ENCODE results near the gene GPR176. TPM values are rescaled to one million over a fixed set of nuclear protein-coding genes. Genes with fewer than 3 reads are reported as not detected.

Gene GPR176
- total and polyA plus RNA-seq, 2 donors from 2014 or later = 2.9 to 7.6 TPM

- Histone ChIP-seq H3K27ac (ENCODE audit: low read depth in 2 of 2, low read length in 2 of 2) (no peak overlapping the region), H3K27me3 (ENCODE audit: control insufficient read depth, insufficient read depth, low read length) (no peaks in the 10 kb centered on the region), H3K9me3 (ENCODE audit: control insufficient read depth in 2 of 3, insufficient read depth in 1 of 3, low read length in 3 of 3) (no peaks in the 10 kb centered on the region), H3K36me3 (ENCODE audit: control insufficient read depth in 2 of 3, insufficient read depth in 3 of 3, low read length in 3 of 3) (no peaks in the 10 kb centered on the region), H3K4me3 (ENCODE audit: low read length in 3 of 3) (no peak overlapping the region), H3K4me1 (ENCODE audit: control insufficient read depth in 2 of 3, insufficient read depth in 2 of 3, low read depth in 1 of 3, low read length in 3 of 3) (no peaks in the 10 kb centered on the region), H3K9ac (ENCODE audit: low read length in 3 of 3) (no peak overlapping the region)
- TF ChIP-seq, protein P1, sequence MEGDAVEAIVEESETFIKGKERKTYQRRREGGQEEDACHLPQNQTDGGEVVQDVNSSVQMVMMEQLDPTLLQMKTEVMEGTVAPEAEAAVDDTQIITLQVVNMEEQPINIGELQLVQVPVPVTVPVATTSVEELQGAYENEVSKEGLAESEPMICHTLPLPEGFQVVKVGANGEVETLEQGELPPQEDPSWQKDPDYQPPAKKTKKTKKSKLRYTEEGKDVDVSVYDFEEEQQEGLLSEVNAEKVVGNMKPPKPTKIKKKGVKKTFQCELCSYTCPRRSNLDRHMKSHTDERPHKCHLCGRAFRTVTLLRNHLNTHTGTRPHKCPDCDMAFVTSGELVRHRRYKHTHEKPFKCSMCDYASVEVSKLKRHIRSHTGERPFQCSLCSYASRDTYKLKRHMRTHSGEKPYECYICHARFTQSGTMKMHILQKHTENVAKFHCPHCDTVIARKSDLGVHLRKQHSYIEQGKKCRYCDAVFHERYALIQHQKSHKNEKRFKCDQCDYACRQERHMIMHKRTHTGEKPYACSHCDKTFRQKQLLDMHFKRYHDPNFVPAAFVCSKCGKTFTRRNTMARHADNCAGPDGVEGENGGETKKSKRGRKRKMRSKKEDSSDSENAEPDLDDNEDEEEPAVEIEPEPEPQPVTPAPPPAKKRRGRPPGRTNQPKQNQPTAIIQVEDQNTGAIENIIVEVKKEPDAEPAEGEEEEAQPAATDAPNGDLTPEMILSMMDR (IDR thresholded peaks at IDR 0.05; ENCODE audit: borderline replicate concordance, extremely low read depth, insufficient read depth) = no peak
- intact Hi-C loops (cut with DNase I) = no loop called here
- FAIRE-seq (no peak), DNase-seq (no peak)
Measured at GRCh38 chr15:39908186-39908585, 11.9 kb downstream of the GPR176 start.

GRCh38 chr15:39907216-39907615 is 12.8 kb downstream of the GPR176 start:
- H3K27me3 ChIP-seq (ENCODE audit: control insufficient read depth, insufficient read depth, low read length) = no peaks in the 10 kb centered on the region
- no peak overlapping the region for H3K27ac ChIP-seq (ENCODE audit: low read depth in 2 of 2, low read length in 2 of 2)
- TF ChIP-seq, protein P1 (IDR thresholded peaks at IDR 0.05; ENCODE audit: borderline replicate concordance, extremely low read depth, insufficient read depth) = no peak
- no peak for FAIRE-seq
- H3K36me3 ChIP-seq (ENCODE audit: control insufficient read depth in 2 of 3, insufficient read depth in 3 of 3, low read length in 3 of 3) = no peaks in the 10 kb centered on the region
- H3K4me1 ChIP-seq (ENCODE audit: control insufficient read depth in 2 of 3, insufficient read depth in 2 of 3, low read depth in 1 of 3, low read length in 3 of 3) = no peaks in the 10 kb centered on the region
- H3K4me3 ChIP-seq (ENCODE audit: low read length in 3 of 3) = no peak overlapping the region
- no peaks in the 10 kb centered on the region for H3K9me3 ChIP-seq (ENCODE audit: control insufficient read depth in 2 of 3, insufficient read depth in 1 of 3, low read length in 3 of 3)
- H3K9ac ChIP-seq (ENCODE audit: low read length in 3 of 3) = no peak overlapping the region
- no peak for DNase-seq
- intact Hi-C loops (cut with DNase I) = no loop called here

DNA sequence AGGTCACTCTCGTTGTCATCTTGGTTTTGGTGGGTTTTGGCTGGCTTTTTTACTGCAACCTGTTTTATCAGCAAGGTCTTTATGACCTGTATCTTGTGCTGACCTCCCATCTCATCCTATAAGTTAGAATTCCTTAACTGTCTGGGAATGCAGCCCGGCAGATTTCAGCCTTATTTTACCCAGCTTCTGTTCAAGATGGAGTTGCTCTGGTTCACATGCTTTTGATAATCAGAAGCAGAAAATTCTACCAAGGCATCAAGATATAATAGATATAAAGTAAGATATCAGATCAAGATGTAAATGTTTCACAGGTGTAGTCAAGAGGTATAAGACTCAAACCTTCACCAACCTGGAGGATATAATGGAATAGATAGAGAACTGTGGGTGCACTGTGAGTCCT is 16.0 kb downstream of the GPR176 start:
- no peak for FAIRE-seq
- Histone ChIP-seq H3K4me3 (ENCODE audit: low read length in 3 of 3) (no peak overlapping the region), H3K9me3 (ENCODE audit: control insufficient read depth in 2 of 3, insufficient read depth in 1 of 3, low read length in 3 of 3) (no peaks in the 10 kb centered on the region), H3K36me3 (ENCODE audit: control insufficient read depth in 2 of 3, insufficient read depth in 3 of 3, low read length in 3 of 3) (no peaks in the 10 kb centered on the region), H3K9ac (ENCODE audit: low read length in 3 of 3) (no peak overlapping the region), H3K4me1 (ENCODE audit: control insufficient read depth in 2 of 3, insufficient read depth in 2 of 3, low read depth in 1 of 3, low read length in 3 of 3) (no peaks in the 10 kb centered on the region), H3K27ac (ENCODE audit: low read depth in 2 of 2, low read length in 2 of 2) (no peak overlapping the region), H3K27me3 (ENCODE audit: control insufficient read depth, insufficient read depth, low read length) (no peaks in the 10 kb centered on the region)
- TF ChIP-seq, protein P1 (IDR thresholded peaks at IDR 0.05; ENCODE audit: borderline replicate concordance, extremely low read depth, insufficient read depth) = no peak
- intact Hi-C loops (cut with DNase I) = no loop called here
- no peak for DNase-seq

- no peak for FAIRE-seq
Measured at GRCh38 chr15:39898317-39898716, 21.7 kb downstream of the GPR176 start.

More at GRCh38 chr15:39898317-39898716, 21.7 kb downstream of the GPR176 start:
- DNase-seq = no peak
- H3K27me3 ChIP-seq (ENCODE audit: control insufficient read depth, insufficient read depth, low read length) = no peaks in the 10 kb centered on the region
- H3K9me3 ChIP-seq (ENCODE audit: control insufficient read depth in 2 of 3, insufficient read depth in 1 of 3, low read length in 3 of 3) = no peaks in the 10 kb centered on the region
- H3K4me1 ChIP-seq (ENCODE audit: control insufficient read depth in 2 of 3, insufficient read depth in 2 of 3, low read depth in 1 of 3, low read length in 3 of 3) = no peaks in the 10 kb centered on the region
- no peak overlapping the region for H3K4me3 ChIP-seq (ENCODE audit: low read length in 3 of 3)
- no peak overlapping the region for H3K9ac ChIP-seq (ENCODE audit: low read length in 3 of 3)
- intact Hi-C loops (cut with DNase I) = no loop called here
- H3K36me3 ChIP-seq (ENCODE audit: control insufficient read depth in 2 of 3, insufficient read depth in 3 of 3, low read length in 3 of 3) = no peaks in the 10 kb centered on the region
- TF ChIP-seq, protein P1 (IDR thresholded peaks at IDR 0.05; ENCODE audit: borderline replicate concordance, extremely low read depth, insufficient read depth) = no peak
- no peak overlapping the region for H3K27ac ChIP-seq (ENCODE audit: low read depth in 2 of 2, low read length in 2 of 2)

Data from kidney (tissue), 14 donors.